GM21529 (cell line): Measurements from ENCODE around the gene JAKMIP1.
A peak's percentile ranks its signal among the peaks of the same experiment; 100 is the strongest.

ENCODE experiments used
- ATAC-seq: cut with Tn5 transposase; IDR thresholded peaks from one replicate; pipeline ENCODE4 v1.9.1; 2021; ENCODE audit not compliant: unreplicated experiment

The JAKMIP1 gene

GRCh38 chr4:6200011-6200921 is at the start of gene JAKMIP1:
JAKMIP1 (minus strand) TSS chr4:6200549; CDS start chr4:6112850, 87,699 bp downstream.
- peak; percentile 77 for ATAC-seq

GRCh38 chr4:6248394-6248793 is 48.0 kb upstream of the JAKMIP1 start:
- ATAC-seq: no peak

- no peak for ATAC-seq
Observed at GRCh38 chr4:6246170-6246634, 45.9 kb upstream of the JAKMIP1 start.

- ATAC-seq: no peak
Observed at GRCh38 chr4:6245246-6246169, 45.2 kb upstream of the JAKMIP1 start.

GRCh38 chr4:6242271-6243029 is 42.1 kb upstream of the JAKMIP1 start:
- no peak for ATAC-seq

- no peak for ATAC-seq
Observed at GRCh38 chr4:6241062-6241845, 40.9 kb upstream of the JAKMIP1 start.

- no peak for ATAC-seq
Observed at GRCh38 chr4:6239968-6240367, 39.6 kb upstream of the JAKMIP1 start.

GRCh38 chr4:6239486-6239885 is 39.1 kb upstream of the JAKMIP1 start:
- no peak for ATAC-seq

GRCh38 chr4:6236816-6237390 is 36.6 kb upstream of the JAKMIP1 start:
- no peak for ATAC-seq

- no peak for ATAC-seq
Observed at GRCh38 chr4:6235901-6236640, 35.7 kb upstream of the JAKMIP1 start.

GRCh38 chr4:6235012-6235411 is 34.7 kb upstream of the JAKMIP1 start:
- ATAC-seq: no peak

- ATAC-seq: no peak
Observed at GRCh38 chr4:6233929-6234328, 33.6 kb upstream of the JAKMIP1 start.

GRCh38 chr4:6232836-6233785 is 32.8 kb upstream of the JAKMIP1 start:
- ATAC-seq: no peak

- ATAC-seq: no peak
Observed at GRCh38 chr4:6231663-6232165, 31.4 kb upstream of the JAKMIP1 start.

- ATAC-seq: no peak
Observed at GRCh38 chr4:6230827-6231662, 30.7 kb upstream of the JAKMIP1 start.

GRCh38 chr4:6230502-6230785 is 30.1 kb upstream of the JAKMIP1 start:
- no peak for ATAC-seq
